CD8-positive, alpha-beta memory T cell (primary cell): ENCODE measurements around the gene MYO5B. TPM values are rescaled to one million over a fixed set of nuclear protein-coding genes. Genes with fewer than 3 reads are reported as not detected.

ENCODE experiments used
- CTCF ChIA-PET: fragments of 350-600 bp; sonication (Branson Sonifier 250); formaldehyde crosslinking; loops from one replicate; lab custom pipeline; 2021; ENCODE audit warnings: antibody characterized with exemption; lab: Charles Lee
- POLR2A ChIA-PET: fragments of 350-600 bp; sonication (Branson Sonifier 250); formaldehyde crosslinking; loops from one replicate; lab custom pipeline; 2021; ENCODE audit warnings: antibody characterized with exemption; lab: Charles Lee
- DNase-seq, 5 donors: peaks; one replicate each; pipeline versions ENCODE4 v3.0.0 to v3.0.0-alpha.2; 2020 to 2022; ENCODE audit warnings: mixed read lengths in 1 of 5
- H3K27ac ChIP-seq: one replicate; pipeline ENCODE4 v1.7.0; 2013; ENCODE audit warnings: low read depth, mild to moderate bottlenecking, low read length, moderate library complexity
- H3K27me3 ChIP-seq: 2 replicates; pipeline ENCODE4 v1.7.0; 2013; ENCODE audit warnings: low read length, mild to moderate bottlenecking; ENCODE audit not compliant: insufficient read depth, poor library complexity, severe bottlenecking
- H3K36me3 ChIP-seq: 2 replicates; pipeline ENCODE4 v1.7.0; 2013; ENCODE audit warnings: mild to moderate bottlenecking, low read length, moderate library complexity; ENCODE audit not compliant: insufficient read depth
- H3K4me1 ChIP-seq: 2 replicates; pipeline ENCODE4 v1.7.0; 2013; ENCODE audit warnings: mild to moderate bottlenecking, low read length, moderate library complexity; ENCODE audit not compliant: insufficient read depth
- H3K4me3 ChIP-seq: 2 replicates; pipeline ENCODE4 v1.7.0; 2013; ENCODE audit warnings: mild to moderate bottlenecking, low read length
- H3K9me3 ChIP-seq: 2 replicates; pipeline ENCODE4 v1.7.0; 2013; ENCODE audit warnings: mild to moderate bottlenecking, low read length
- H3K27ac Mint-ChIP-seq, 8 donors: one replicate each; pipeline ENCODE4 v1.8.0; 2020 to 2021; ENCODE audit warnings: mixed read lengths in 8 of 8, mild to moderate bottlenecking in 6 of 8, inconsistent platforms in 3 of 8, moderate library complexity in 3 of 8
- H3K27me3 Mint-ChIP-seq, 2 donors: one replicate each; pipeline ENCODE4 v1.8.0; 2020 to 2021; ENCODE audit warnings: mixed read lengths in 2 of 2, mild to moderate bottlenecking in 1 of 2, moderate library complexity in 1 of 2
- H3K36me3 Mint-ChIP-seq, 3 donors: one replicate each; pipeline ENCODE4 v1.8.0; 2020 to 2021; ENCODE audit warnings: mixed read lengths in 3 of 3, inconsistent platforms in 1 of 3, mild to moderate bottlenecking in 1 of 3
- H3K4me1 Mint-ChIP-seq, 3 donors: one replicate each; pipeline ENCODE4 v1.8.0; 2020 to 2021; ENCODE audit warnings: mixed read lengths in 3 of 3, inconsistent platforms in 1 of 3, mild to moderate bottlenecking in 1 of 3
- H3K4me3 Mint-ChIP-seq, 7 donors: one replicate each; pipeline ENCODE4 v1.8.0; 2020 to 2021; ENCODE audit warnings: mixed read lengths in 7 of 7, mild to moderate bottlenecking in 6 of 7, moderate library complexity in 4 of 7, inconsistent platforms in 2 of 7
- H3K9me3 Mint-ChIP-seq, 5 donors: one replicate each; pipeline ENCODE4 v1.8.0; 2020 to 2022; ENCODE audit warnings: mixed read lengths in 5 of 5, mild to moderate bottlenecking in 3 of 5, moderate library complexity in 2 of 5, inconsistent platforms in 1 of 5
- polyA plus RNA-seq: library from polyadenylated mRNA; unstranded; fragments of 300-500 nt; fragmentation: Illumina TruSeq; gene quantifications from one replicate; pipeline ENCODE4 v1.2.3, GENCODE V29; 2021
- total RNA-seq, 2 experiments: library from RNA; stranded (reverse); gene quantifications; one replicate each; pipeline ENCODE4 v1.2.3, GENCODE V29; 2021

MYO5B gene
- total and polyA plus RNA-seq, 3 experiments from 2014 or later, result 0.07 to 0.11 TPM; not detected in 1

DNA sequence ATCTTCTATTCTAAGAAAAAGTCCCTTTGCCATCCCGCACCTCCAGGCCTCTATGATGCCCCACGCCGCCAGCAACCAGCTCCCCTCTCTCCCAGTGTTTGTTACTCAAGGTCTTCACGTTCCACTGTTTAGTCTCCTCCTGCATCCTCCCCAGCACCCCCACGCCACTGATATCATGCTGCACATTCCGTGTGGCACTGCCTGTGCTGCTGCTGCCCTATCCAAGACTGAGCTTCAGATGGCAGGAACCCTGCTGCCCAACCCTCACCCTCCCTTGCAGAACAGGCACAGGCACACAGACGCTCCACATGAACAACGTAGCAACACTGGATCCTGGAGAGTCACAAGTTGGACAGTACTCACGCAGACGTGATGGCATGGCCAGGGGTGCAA is 35.3 kb downstream of the MYO5B start:
- no peaks in the 10 kb centered on the region for H3K9me3 ChIP-seq
- Mint-ChIP-seq H3K27ac (no peak overlapping the region), H3K9me3 (no peaks in the 10 kb centered on the region), H3K27me3 (peaks cover 16 to 49% of the 10 kb centered on the region in 2 donors), H3K4me1 (no peaks in the 10 kb centered on the region), H3K36me3 (no peaks in the 10 kb centered on the region), H3K4me3 (no peak overlapping the region)
- H3K36me3 ChIP-seq, result no peaks in the 10 kb centered on the region
- no peak overlapping the region for H3K4me3 ChIP-seq
- no peaks in the 10 kb centered on the region for H3K27me3 ChIP-seq
- no peak for DNase-seq
- no peak overlapping the region for H3K27ac ChIP-seq
- POLR2A ChIA-PET, result no interaction called here
- no peaks in the 10 kb centered on the region for H3K4me1 ChIP-seq
- CTCF ChIA-PET, result interaction anchor here (1.2 kb wide), 1 partner anchor 46 kb away, joined by 4 read pairs; no protein-coding TSS in a partner anchor

DNA sequence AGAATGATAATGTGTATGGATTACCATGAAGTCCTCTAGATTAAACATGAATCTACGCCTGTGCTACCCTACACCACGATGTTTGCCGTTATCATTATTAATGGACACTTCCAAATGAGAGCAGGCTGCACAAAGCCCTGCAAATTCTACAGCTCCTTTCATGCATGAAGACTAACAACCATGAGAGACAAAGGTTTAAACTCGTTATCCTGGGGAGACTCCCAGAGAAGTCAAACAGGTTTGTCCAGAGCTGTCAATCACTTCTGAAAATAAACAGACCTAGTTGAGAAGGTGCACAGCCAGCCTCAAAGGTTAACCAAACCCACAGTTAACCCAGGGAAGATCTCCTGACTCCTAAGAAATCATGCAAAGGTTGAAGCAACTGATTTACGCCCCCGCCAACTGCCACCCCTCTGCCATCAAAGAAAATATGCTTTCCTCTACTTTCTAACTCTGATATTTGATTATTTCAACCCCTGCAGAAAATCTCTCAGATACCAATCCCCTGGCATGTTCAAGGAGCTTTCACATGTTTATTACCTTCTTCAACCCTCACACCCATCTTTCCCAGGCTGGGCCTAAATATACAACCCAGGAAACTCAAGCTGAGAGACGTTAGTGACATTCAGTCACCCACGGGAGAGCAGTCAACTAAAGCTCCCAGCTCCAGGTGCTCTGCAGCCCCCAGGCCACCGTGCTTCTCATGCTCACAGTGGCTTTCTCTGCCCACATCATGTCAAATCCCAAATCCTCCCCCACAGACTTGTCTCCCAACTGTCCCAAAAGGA is 35.9 kb downstream of the MYO5B start:
- H3K9me3 Mint-ChIP-seq, result no peaks in the 10 kb centered on the region
- Histone ChIP-seq H3K9me3 (no peaks in the 10 kb centered on the region), H3K36me3 (no peaks in the 10 kb centered on the region), H3K27ac (no peak overlapping the region), H3K4me3 (no peak overlapping the region), H3K27me3 (no peaks in the 10 kb centered on the region), H3K4me1 (no peaks in the 10 kb centered on the region)
- no peak overlapping the region for H3K27ac Mint-ChIP-seq
- CTCF ChIA-PET, result no interaction called here
- peaks cover 14 to 44% of the 10 kb centered on the region in 2 donors for H3K27me3 Mint-ChIP-seq
- H3K4me1 Mint-ChIP-seq, result no peaks in the 10 kb centered on the region
- DNase-seq, result no peak
- H3K4me3 Mint-ChIP-seq, result no peak overlapping the region
- H3K36me3 Mint-ChIP-seq, result no peaks in the 10 kb centered on the region
- POLR2A ChIA-PET, result no interaction called here

DNA sequence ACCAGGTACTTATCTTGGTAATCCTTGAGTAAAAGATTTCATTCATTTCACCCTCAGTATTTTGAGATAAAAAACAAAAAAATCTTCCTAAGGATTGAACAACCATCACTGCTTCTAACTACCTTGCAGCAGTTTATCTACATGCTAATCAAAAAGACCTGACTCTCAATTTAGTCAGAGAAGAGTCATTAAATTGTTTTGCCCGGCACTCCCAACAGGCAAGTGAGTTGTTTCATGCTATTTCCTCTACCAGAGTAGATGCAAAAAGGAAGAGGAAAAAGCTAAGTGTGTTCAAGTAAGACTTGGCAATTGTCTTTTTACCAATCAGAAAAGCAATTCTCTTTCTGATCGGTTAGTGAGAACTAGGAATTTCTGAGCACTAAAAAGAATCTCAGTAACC is 39.5 kb downstream of the MYO5B start:
- H3K36me3 ChIP-seq, result no peaks in the 10 kb centered on the region
- no peak overlapping the region for H3K27ac ChIP-seq
- no peak overlapping the region for H3K4me3 ChIP-seq
- Mint-ChIP-seq H3K4me1 (no peaks in the 10 kb centered on the region), H3K36me3 (no peaks in the 10 kb centered on the region), H3K4me3 (no peak overlapping the region), H3K27me3 (peaks cover 13 to 25% of the 10 kb centered on the region in 2 donors), H3K27ac (no peak overlapping the region), H3K9me3 (peaks cover 0 to 2% (median 0%) of the 10 kb centered on the region in 5 donors)
- CTCF ChIA-PET, result no interaction called here
- POLR2A ChIA-PET, result no interaction called here
- no peaks in the 10 kb centered on the region for H3K4me1 ChIP-seq
- DNase-seq, result no peak
- no peaks in the 10 kb centered on the region for H3K9me3 ChIP-seq
- H3K27me3 ChIP-seq, result no peaks in the 10 kb centered on the region

DNA sequence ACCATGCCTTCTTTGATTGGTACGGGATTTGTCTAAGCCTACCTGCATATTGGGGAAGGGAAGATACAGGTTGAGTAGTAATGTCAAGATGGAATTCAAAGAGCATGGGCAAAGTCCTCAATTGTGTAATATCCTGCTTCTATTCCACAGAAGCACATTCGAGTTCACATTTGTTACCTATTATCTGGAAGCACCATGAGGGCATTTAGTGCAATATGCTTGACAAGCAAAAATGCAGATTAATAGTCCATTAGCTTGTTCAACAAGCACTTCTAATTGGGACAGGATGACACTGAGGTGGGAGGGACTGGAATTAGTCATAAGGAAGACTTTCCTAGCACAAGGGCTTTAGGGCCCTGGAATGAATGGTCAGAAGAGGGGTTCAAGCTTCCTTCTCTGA is 40.5 kb downstream of the MYO5B start:
- Histone ChIP-seq H3K9me3 (no peaks in the 10 kb centered on the region), H3K27ac (no peak overlapping the region), H3K4me1 (no peaks in the 10 kb centered on the region), H3K27me3 (no peaks in the 10 kb centered on the region), H3K4me3 (no peak overlapping the region), H3K36me3 (no peaks in the 10 kb centered on the region)
- Mint-ChIP-seq H3K4me3 (no peak overlapping the region), H3K9me3 (peaks cover 0 to 2% (median 0%) of the 10 kb centered on the region in 5 donors), H3K36me3 (no peaks in the 10 kb centered on the region), H3K27me3 (peaks cover 6 to 17% of the 10 kb centered on the region in 2 donors), H3K4me1 (no peaks in the 10 kb centered on the region), H3K27ac (no peak overlapping the region)
- no peak for DNase-seq
- ChIA-PET POLR2A (no interaction called here), CTCF (no interaction called here)

DNA sequence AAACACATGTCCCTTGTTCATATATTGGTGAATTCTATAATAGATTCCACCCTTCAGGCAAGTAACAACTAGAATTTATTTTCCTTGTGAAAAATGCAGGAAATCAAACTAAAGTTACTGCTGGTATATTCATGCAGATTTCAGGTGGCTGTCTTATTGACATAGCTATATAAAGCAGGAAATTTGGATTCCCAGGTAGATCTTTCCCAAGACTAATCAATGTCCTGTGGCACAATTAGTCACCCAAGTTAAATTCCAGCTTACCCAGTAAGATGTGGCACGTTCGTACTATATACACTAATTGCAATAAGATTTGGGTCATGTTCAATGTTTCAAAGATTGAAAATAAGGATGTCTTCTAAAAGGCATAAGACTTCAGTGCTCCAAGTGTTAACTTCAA is 42.0 kb downstream of the MYO5B start:
- no peaks in the 10 kb centered on the region for H3K36me3 Mint-ChIP-seq
- ChIA-PET CTCF (no interaction called here), POLR2A (no interaction called here)
- H3K4me1 Mint-ChIP-seq, result no peaks in the 10 kb centered on the region
- no peak overlapping the region for H3K4me3 ChIP-seq
- H3K4me1 ChIP-seq, result no peaks in the 10 kb centered on the region
- H3K27ac ChIP-seq, result no peak overlapping the region
- no peak for DNase-seq
- H3K4me3 Mint-ChIP-seq, result no peak overlapping the region
- H3K9me3 ChIP-seq, result no peaks in the 10 kb centered on the region
- H3K27me3 ChIP-seq, result no peaks in the 10 kb centered on the region
- H3K27me3 Mint-ChIP-seq, result peaks cover 5 to 10% of the 10 kb centered on the region in 2 donors
- H3K9me3 Mint-ChIP-seq, result peaks cover 0 to 4% (median 0%) of the 10 kb centered on the region in 5 donors
- no peak overlapping the region for H3K27ac Mint-ChIP-seq
- H3K36me3 ChIP-seq, result no peaks in the 10 kb centered on the region

DNA sequence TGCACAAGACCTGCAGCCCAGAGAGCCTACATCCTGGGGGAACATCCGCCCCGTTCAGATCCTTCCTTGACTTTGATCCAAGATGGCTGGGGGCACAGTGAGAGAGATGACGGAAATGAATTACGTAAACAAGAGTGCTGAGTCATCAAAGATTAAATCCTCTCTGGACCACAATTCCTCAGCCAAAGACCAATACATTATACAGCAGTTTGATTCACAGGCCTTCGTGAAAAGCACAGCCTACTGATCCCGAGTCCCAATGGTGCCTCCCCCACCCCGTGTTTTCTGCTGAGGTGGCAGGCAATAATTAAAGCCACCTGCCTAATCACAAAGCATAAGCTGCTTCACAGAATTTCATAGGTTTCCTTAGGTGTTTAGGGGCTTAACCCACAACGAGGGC is 43.0 kb downstream of the MYO5B start:
- ChIA-PET POLR2A (no interaction called here), CTCF (no interaction called here)
- H3K36me3 ChIP-seq, result no peaks in the 10 kb centered on the region
- H3K4me3 ChIP-seq, result no peak overlapping the region
- H3K4me1 ChIP-seq, result no peaks in the 10 kb centered on the region
- Mint-ChIP-seq H3K4me3 (no peak overlapping the region), H3K4me1 (no peaks in the 10 kb centered on the region), H3K9me3 (peaks cover 0 to 9% (median 0%) of the 10 kb centered on the region in 5 donors), H3K36me3 (no peaks in the 10 kb centered on the region), H3K27me3 (peaks cover 9 to 15% of the 10 kb centered on the region in 2 donors), H3K27ac (no peak overlapping the region)
- no peaks in the 10 kb centered on the region for H3K9me3 ChIP-seq
- no peaks in the 10 kb centered on the region for H3K27me3 ChIP-seq
- no peak for DNase-seq
- H3K27ac ChIP-seq, result no peak overlapping the region

DNA sequence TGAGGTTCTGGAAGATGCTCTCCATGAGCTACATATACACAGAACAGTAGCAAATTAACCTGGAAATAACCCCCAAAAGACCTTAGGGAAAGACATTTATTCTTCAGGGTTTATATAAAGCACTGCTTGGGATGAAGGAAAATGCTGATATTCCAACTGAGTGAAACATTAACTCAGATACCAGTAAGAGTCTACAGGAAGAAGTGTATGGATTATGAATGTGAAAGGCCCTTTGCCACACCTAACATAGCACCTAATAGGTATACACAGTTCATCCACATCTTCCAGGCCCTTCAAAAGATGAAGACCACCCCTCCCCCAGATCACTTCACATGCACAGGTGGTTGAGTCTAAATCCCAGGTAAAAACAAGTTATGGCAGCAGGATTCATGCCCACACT is 50.4 kb downstream of the MYO5B start:
- Mint-ChIP-seq H3K27me3 (peaks cover 19 to 61% of the 10 kb centered on the region in 2 donors), H3K36me3 (no peaks in the 10 kb centered on the region), H3K4me3 (no peak overlapping the region), H3K4me1 (no peaks in the 10 kb centered on the region), H3K9me3 (peaks cover 0 to 9% (median 0%) of the 10 kb centered on the region in 5 donors), H3K27ac (no peak overlapping the region)
- Histone ChIP-seq H3K27me3 (no peaks in the 10 kb centered on the region), H3K4me1 (no peaks in the 10 kb centered on the region), H3K4me3 (no peak overlapping the region), H3K27ac (no peak overlapping the region), H3K9me3 (no peaks in the 10 kb centered on the region), H3K36me3 (no peaks in the 10 kb centered on the region)
- CTCF ChIA-PET, result no interaction called here
- POLR2A ChIA-PET, result no interaction called here
- no peak for DNase-seq

DNA sequence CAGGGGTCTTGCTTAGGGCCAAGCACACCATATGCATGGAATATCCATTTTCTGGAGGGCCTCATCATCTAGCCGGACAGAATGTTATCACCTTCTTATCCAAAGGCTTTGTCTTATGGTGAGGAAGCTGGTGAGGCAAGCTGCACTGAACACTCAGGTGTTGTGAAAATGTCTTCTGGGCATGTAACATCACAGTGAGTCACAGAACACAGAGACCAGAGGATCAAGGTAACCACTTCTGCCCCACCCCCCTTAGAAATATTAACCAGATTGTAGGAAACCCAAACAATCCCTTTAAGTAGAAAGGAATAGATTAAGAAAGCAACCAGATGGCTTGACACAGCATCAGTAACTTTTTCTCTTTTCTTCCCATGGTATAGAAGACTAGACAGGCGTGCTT is 51.1 kb downstream of the MYO5B start:
- Histone ChIP-seq H3K4me1 (no peaks in the 10 kb centered on the region), H3K4me3 (no peak overlapping the region), H3K9me3 (no peaks in the 10 kb centered on the region), H3K27ac (no peak overlapping the region), H3K27me3 (no peaks in the 10 kb centered on the region), H3K36me3 (no peaks in the 10 kb centered on the region)
- no peak overlapping the region for H3K4me3 Mint-ChIP-seq
- peaks cover 19 to 62% of the 10 kb centered on the region in 2 donors for H3K27me3 Mint-ChIP-seq
- H3K27ac Mint-ChIP-seq, result no peak overlapping the region
- peaks cover 0 to 9% (median 0%) of the 10 kb centered on the region in 5 donors for H3K9me3 Mint-ChIP-seq
- H3K36me3 Mint-ChIP-seq, result no peaks in the 10 kb centered on the region
- no peaks in the 10 kb centered on the region for H3K4me1 Mint-ChIP-seq
- DNase-seq, result no peak
- ChIA-PET POLR2A (no interaction called here), CTCF (no interaction called here)
